GM23338 (cell line): ENCODE data around the gene TTLL5. TPM values are rescaled to one million over a fixed set of nuclear protein-coding genes. Genes with fewer than 3 reads are reported as not detected.

Experiments
- ATAC-seq: fragments of 200-7000 bp; cut with Tn5 transposase; 3 replicates; pipeline ENCODE4 v1.9.1; 2020
- DNase-seq: peaks from one replicate; pipeline ENCODE4 v3.0.0-alpha.2; 2015; ENCODE audit warnings: low spot score
- H2AFZ ChIP-seq: fragments of 200-600 bp; sonication (generic); 2 replicates; pipeline ENCODE4 v1.8.0; 2016; ENCODE audit warnings: antibody characterized with exemption, mild to moderate bottlenecking, moderate library complexity
- H3F3A ChIP-seq: fragments of 200-600 bp; sonication (generic); replicated peaks from 2 replicates; pipeline ENCODE4 v1.8.0; 2017; ENCODE audit warnings: antibody characterized with exemption, mixed run types, low read depth
- H3K27ac ChIP-seq: fragments of 200-600 bp; sonication (generic); 2 replicates; pipeline ENCODE4 v1.6.1; 2016; ENCODE audit warnings: low read depth
- H3K27me3 ChIP-seq: fragments of 200-600 bp; sonication (generic); 2 replicates; pipeline ENCODE4 v1.8.0; 2016; ENCODE audit warnings: mild to moderate bottlenecking, mixed run types, moderate library complexity; ENCODE audit not compliant: insufficient read depth
- H3K36me3 ChIP-seq: fragments of 200-600 bp; sonication (generic); 2 replicates; pipeline ENCODE4 v1.8.0; 2016; ENCODE audit warnings: mild to moderate bottlenecking; ENCODE audit not compliant: insufficient read depth
- H3K4me1 ChIP-seq: fragments of 200-600 bp; sonication (generic); 2 replicates; pipeline ENCODE4 v1.8.0; 2016; ENCODE audit warnings: mild to moderate bottlenecking, moderate library complexity; ENCODE audit not compliant: insufficient read depth
- H3K4me2 ChIP-seq: fragments of 200-600 bp; sonication (generic); 2 replicates; pipeline ENCODE4 v1.7.1; 2017; ENCODE audit warnings: mixed run types
- H3K4me3 ChIP-seq: fragments of 200-600 bp; sonication (generic); 2 replicates; pipeline ENCODE4 v1.6.1; 2016; ENCODE audit warnings: mixed run types
- H3K79me2 ChIP-seq: fragments of 200-600 bp; sonication (generic); replicated peaks from 2 replicates; pipeline ENCODE4 v1.8.0; 2017; ENCODE audit warnings: mild to moderate bottlenecking; ENCODE audit not compliant: insufficient read depth
- H3K9me2 ChIP-seq: fragments of 200-600 bp; sonication (generic); 2 replicates; pipeline ENCODE4 v1.8.0; 2017; ENCODE audit not compliant: insufficient read depth
- H4K20me1 ChIP-seq: fragments of 200-600 bp; sonication (generic); replicated peaks from 2 replicates; pipeline ENCODE4 v1.8.0; 2017; ENCODE audit warnings: mild to moderate bottlenecking; ENCODE audit not compliant: insufficient read depth
- H3K27ac Mint-ChIP-seq: 2 replicates; pipeline ENCODE4 v1.8.0; 2020; ENCODE audit warnings: inconsistent platforms, mild to moderate bottlenecking, moderate library complexity, mixed read lengths
- H3K27me3 Mint-ChIP-seq: 3 replicates; pipeline ENCODE4 v1.8.0; 2022; ENCODE audit warnings: low read depth, mild to moderate bottlenecking, moderate library complexity, mixed read lengths, inconsistent platforms; ENCODE audit not compliant: insufficient read depth, poor library complexity
- H3K36me3 Mint-ChIP-seq: 3 replicates; pipeline ENCODE4 v1.8.0; 2021; ENCODE audit warnings: low read depth, mild to moderate bottlenecking, inconsistent platforms, moderate library complexity, mixed read lengths
- H3K4me1 Mint-ChIP-seq: 3 replicates; pipeline ENCODE4 v1.8.0; 2020; ENCODE audit warnings: mild to moderate bottlenecking, inconsistent platforms, mixed read lengths
- H3K4me3 Mint-ChIP-seq: 3 replicates; pipeline ENCODE4 v1.8.0; 2021; ENCODE audit warnings: moderate library complexity, mild to moderate bottlenecking, inconsistent platforms, mixed read lengths
- H3K9me3 Mint-ChIP-seq: 3 replicates; pipeline ENCODE4 v1.8.0; 2020; ENCODE audit warnings: moderate library complexity, mild to moderate bottlenecking, inconsistent platforms, mixed read lengths
- CREB1 ChIP-seq: fragments of 250-450 bp; sonication (Bioruptor Pico); IDR thresholded peaks from 2 replicates; pipeline ENCODE4 v1.5.0; 2020; ENCODE audit warnings: low read depth, mild to moderate bottlenecking, moderate library complexity
- CTCF ChIP-seq, 2 experiments: fragments of 200-600 bp in 1 of 2; sonication (generic) in 1 of 2; conservative IDR thresholded peaks; 2 replicates each; pipeline versions ENCODE4 v1.5.1 to v1.6.1; 2016 to 2017; ENCODE audit warnings: antibody characterized with exemption in 2 of 2, low read depth in 2 of 2, mild to moderate bottlenecking in 2 of 2, moderate library complexity in 1 of 2
- ETS1 ChIP-seq: IDR thresholded peaks from 2 replicates; pipeline ENCODE4 v1.6.1; 2016; ENCODE audit warnings: antibody characterized with exemption
- EZH2 ChIP-seq: fragments of 200-600 bp; sonication (generic); IDR thresholded peaks from one replicate; pipeline ENCODE4 v1.8.0; 2017; ENCODE audit warnings: antibody characterized with exemption, mild to moderate bottlenecking, low read depth; ENCODE audit not compliant: unreplicated experiment
- EZH2phosphoT487 ChIP-seq: fragments of 200-600 bp; sonication (generic); IDR thresholded peaks from one replicate; pipeline ENCODE4 v1.8.1; 2018; ENCODE audit warnings: antibody characterized with exemption; ENCODE audit not compliant: unreplicated experiment
- JUNB ChIP-seq: IDR thresholded peaks from one replicate; pipeline ENCODE4 v1.6.1; 2016; ENCODE audit warnings: antibody characterized with exemption; ENCODE audit not compliant: unreplicated experiment
- NANOG ChIP-seq: IDR thresholded peaks from 2 replicates; pipeline ENCODE4 v1.6.1; 2016; ENCODE audit warnings: antibody characterized with exemption, borderline replicate concordance
- POLR2AphosphoS5 ChIP-seq: IDR thresholded peaks from 2 replicates; pipeline ENCODE4 v1.6.1; 2016; ENCODE audit warnings: antibody characterized with exemption, low read depth
- REST ChIP-seq: IDR thresholded peaks from one replicate; pipeline ENCODE4 v1.6.1; 2018; ENCODE audit warnings: antibody characterized with exemption; ENCODE audit not compliant: unreplicated experiment
- STAT1 ChIP-seq: IDR thresholded peaks from one replicate; pipeline ENCODE4 v1.6.1; 2016; ENCODE audit warnings: antibody characterized with exemption; ENCODE audit not compliant: unreplicated experiment
- ZNF114 ChIP-seq: fragments of 250-450 bp; sonication (Bioruptor Pico); IDR thresholded peaks from 2 replicates; pipeline ENCODE4 v1.5.0; 2020; ENCODE audit warnings: mild to moderate bottlenecking, moderate library complexity
- ZNF331 ChIP-seq: fragments of 250-450 bp; sonication (Bioruptor Pico); IDR thresholded peaks from 2 replicates; pipeline ENCODE4 v1.5.0; 2020; ENCODE audit warnings: low read depth, mild to moderate bottlenecking, moderate library complexity
- polyA plus RNA-seq: library from polyadenylated mRNA; unstranded; fragments of >200 nt; fragmentation: Nextera tagmentation; extraction: Ambion mirVana; gene quantifications from 2 replicates; pipeline ENCODE4 v1.2.1, GENCODE V29; 2016
- total RNA-seq: library from RNA; depleted of rRNA; stranded (reverse); fragments of >200 nt; shearing (Covaris generic); gene quantifications from 2 replicates; pipeline ENCODE4 v1.2.3, GENCODE V29; 2014

The TTLL5 gene
- total and polyA plus RNA-seq, 2 experiments from 2014 or later: 33.5 to 35.4 TPM

GRCh38 chr14:75619548-75619947 is 41.5 kb upstream of the TTLL5 start (continued):
- TF ChIP-seq ETS1: no peak
- no peak for TF ChIP-seq NANOG
- no peak for TF ChIP-seq EZH2
- no peak for TF ChIP-seq REST
- no peak for TF ChIP-seq ZNF114 (CRISPR knock-in tag)
- TF ChIP-seq CREB1 (CRISPR knock-in tag): no peak
- TF ChIP-seq EZH2phosphoT487: no peak
- no peak for TF ChIP-seq JUNB
- TF ChIP-seq STAT1: no peak

GRCh38 chr14:75625034-75625433 is 36.0 kb upstream of the TTLL5 start:
- no peaks in the 10 kb centered on the region for H4K20me1 ChIP-seq
- Mint-ChIP-seq H3K9me3 (no peaks in the 10 kb centered on the region), H3K36me3 (peaks cover 3% of the 10 kb centered on the region; the same call in 1 of the 3 replicates), H3K27me3 (peaks cover 1% of the 10 kb centered on the region), H3K4me1 (peaks cover 13% of the 10 kb centered on the region), H3K27ac (no peak overlapping the region), H3K4me3 (no peak overlapping the region)
- no peaks in the 10 kb centered on the region for H3K79me2 ChIP-seq
- peaks cover 5% of the 10 kb centered on the region; the same call in 1 of the 2 replicates for H3F3A ChIP-seq
- H3K4me2 ChIP-seq: no peak overlapping the region
- no peak overlapping the region for H3K27ac ChIP-seq
- H3K36me3 ChIP-seq: no peaks in the 10 kb centered on the region
- H3K4me1 ChIP-seq: peaks cover 6% of the 10 kb centered on the region
- H2AFZ ChIP-seq: no peak overlapping the region
- peaks cover 7% of the 10 kb centered on the region; the same call in 1 of the 2 replicates for H3K9me2 ChIP-seq
- DNase-seq (no peak), ATAC-seq (no peak)
- H3K4me3 ChIP-seq: no peak overlapping the region
- no peaks in the 10 kb centered on the region for H3K27me3 ChIP-seq
- TF ChIP-seq REST (no peak), EZH2 (no peak), JUNB (no peak), EZH2phosphoT487 (no peak), ZNF114 (CRISPR knock-in tag) (no peak), POLR2AphosphoS5 (no peak), CTCF (conservative IDR thresholded peaks at IDR 0.05; ENCODE audit: low read depth in 2 of 2) (no peak), STAT1 (no peak), ETS1 (no peak), CREB1 (CRISPR knock-in tag) (no peak), ZNF331 (no peak)
